GM21825 (cell line): Measurements from ENCODE around the gene NHLH2.

Experiments
- ATAC-seq: cut with Tn5 transposase; IDR thresholded peaks from one replicate; pipeline ENCODE4 v1.9.1; 2021; ENCODE audit warnings: mild to moderate bottlenecking, moderate library complexity; ENCODE audit not compliant: unreplicated experiment

The NHLH2 gene

DNA sequence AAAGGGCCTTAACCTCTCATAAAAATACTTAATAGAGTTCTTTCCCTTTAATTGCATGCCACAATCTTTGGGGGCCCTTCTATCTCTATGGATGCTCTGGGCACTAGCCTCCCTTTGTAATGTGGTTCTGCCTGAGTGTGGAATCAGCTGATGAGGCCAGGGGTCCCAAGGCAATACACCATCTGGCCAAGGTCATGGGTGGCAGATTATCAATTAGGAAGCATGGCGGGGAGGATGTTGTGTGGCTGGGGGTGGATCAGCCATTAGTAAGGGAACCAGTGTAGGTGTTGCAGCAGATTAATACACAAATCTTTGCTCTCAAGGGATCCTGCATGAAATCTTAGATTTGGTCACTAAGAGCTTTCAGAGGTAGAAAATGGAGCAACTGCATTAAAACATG is 35.3 kb downstream of the NHLH2 start:
- ATAC-seq = no peak

DNA sequence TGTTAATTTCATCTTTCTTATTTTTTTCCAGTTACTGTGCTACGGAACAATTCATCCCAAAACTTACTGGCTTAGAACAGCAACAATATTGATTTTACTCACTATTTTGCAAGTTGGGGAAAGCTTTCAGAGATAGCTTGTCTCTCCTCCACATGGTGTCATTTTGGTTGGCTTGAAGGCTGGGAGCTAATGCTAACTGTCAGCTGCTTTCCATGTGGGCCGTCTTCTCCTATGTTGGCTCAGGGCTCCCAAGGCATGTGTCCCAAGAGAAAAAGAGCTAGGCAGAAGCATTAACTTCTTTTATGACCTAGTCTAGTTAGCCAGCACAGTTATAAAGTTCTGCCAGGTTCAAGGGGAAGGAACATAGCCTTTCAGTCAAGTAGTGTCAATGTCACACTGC is 38.5 kb downstream of the NHLH2 start:
- no peak for ATAC-seq

DNA sequence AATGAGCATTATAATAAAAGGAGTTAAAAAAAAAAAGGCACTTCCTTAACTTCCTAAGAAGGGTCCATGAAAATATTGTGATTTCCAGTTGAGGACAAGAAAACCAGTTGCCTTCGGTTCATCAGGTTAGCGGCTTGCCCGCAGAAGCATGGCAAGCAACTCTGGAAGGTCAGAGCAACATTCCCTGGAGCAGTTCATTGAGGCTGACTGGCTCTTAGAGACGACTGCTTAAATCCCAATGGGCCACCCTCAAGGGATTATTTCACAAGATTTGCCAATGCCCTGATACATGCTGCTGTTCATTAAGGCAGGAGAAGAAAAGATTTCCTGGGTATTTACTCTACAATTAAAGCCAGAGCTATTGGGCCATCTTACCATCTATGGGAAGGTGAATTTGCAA is 43.4 kb downstream of the NHLH2 start:
- no peak for ATAC-seq

DNA sequence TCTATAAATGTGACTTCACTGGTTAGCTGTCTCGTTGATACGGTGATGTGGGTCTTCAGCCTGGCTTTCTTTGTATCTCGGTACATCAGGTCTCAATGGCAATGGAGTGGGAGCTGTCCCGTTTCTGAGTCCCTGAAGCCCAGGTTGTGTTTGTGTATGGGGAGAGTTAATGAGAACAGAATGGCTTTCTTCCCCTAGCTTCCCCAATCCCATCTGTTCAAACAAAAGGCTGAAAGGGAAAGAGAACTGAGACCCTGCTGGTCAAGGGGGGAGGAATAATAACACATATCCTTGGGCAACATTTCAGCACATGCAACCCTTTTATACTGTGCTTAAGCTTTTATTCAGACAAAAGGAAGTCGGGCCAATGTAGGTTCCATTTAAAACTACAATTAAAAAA is 44.0 kb downstream of the NHLH2 start:
- ATAC-seq = no peak

DNA sequence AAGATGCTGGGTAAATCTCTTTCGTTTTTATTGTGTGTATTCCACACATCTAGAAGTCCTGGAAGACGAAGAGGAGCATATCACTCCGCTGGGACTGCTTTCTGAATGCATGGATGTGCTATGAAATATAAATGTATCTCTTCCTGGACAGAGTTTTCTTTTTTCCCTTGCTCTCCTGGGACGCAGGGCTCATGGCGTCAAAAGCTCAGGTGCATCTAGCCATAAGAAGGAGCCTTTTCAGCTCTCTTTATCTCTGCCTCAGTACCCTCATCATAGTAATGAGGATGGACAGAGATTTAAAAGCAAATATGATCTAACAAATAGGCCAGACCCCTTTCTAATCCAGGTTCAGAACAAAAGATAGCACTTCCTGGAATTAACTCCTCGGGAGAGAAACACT is 44.9 kb downstream of the NHLH2 start:
- ATAC-seq = no peak

DNA sequence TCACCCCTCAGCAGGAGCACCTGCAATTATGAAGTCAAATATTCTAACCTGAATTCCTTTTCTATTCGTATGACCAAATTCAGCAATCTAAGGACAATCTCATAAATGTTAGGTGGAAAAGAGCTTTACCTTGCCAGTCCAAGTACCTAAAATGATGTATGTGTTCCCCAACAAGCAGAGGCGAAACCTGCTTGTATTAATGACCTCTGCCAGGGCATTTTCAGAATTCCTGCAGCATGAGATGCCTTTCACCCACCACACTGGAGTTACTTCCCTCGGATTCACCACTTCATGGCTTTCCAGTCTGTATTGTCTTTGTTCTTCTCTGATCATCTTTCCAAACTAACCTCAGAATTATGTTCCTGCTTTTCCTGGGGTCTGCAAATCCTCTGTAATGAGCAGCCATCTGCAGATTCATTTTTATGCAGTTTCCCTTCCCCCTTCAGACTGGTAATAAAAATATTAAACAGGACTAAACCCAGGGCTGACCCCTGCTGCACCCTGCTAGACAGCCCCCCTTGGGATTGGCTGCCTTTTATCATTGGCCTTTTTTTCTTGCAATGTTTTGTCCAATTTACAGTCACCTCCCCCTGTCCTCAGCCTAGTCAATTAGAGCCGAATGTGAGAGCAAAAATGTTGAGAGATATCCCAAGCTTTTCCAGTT is 45.8 kb downstream of the NHLH2 start:
- no peak for ATAC-seq

DNA sequence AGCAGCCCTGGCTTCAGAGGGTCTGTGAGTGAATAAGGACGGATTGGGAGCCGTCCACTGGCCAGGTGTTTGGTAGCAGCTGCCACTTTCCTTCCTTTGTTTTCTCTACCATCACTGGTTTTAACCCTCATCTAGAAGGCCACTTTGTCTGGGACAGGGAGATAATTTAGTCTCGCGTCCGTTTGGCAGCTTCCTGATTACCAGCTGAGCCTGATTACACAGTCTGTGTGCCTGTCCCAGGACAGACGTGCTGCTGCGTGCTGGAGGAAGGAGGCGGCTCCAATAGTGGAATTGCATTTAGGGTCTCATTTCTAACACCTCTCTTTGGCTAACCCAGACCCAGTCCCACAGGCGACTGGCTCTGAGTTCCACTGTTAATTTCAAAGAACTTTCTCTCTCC is 47.8 kb downstream of the NHLH2 start:
- ATAC-seq = no peak

DNA sequence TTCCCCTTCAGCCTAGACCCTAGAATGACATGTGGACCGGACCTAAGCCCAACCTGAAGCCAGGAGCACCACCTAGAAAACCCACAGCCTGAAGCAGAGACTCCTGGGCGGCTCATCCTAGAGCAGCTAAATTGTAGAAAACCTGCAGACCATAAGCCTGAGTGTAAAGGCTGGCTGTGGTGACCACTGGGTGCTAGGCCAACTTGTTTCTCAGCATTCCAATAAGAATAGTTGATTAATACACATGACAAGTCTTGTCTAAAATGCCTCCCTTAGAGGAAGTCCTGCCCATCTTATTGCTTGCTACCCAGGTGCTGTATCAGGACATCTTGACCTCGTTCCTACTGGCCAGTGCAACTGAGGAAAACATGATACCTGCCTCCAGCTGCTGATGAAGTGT is 49.1 kb downstream of the NHLH2 start:
- no peak for ATAC-seq

DNA sequence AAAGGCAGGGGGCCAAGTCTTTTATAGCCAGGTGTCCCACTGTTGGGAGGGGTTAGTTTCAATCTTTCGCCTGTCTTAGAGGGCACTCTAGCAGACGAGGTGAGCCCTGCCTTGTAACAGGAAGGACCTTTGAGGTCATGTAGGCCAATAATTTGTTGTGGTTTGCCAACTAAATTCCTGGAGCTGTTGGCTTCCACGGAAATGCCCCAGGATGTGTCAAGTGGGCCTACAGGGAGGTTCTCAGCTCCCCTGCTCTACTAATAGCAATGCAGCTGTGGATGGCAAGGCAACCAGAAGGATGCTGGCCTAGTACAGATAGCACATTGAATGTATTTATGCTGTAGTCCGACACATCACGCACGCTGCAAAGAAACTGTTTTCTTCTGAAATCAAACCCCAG is 50.1 kb downstream of the NHLH2 start:
- ATAC-seq = no peak

DNA sequence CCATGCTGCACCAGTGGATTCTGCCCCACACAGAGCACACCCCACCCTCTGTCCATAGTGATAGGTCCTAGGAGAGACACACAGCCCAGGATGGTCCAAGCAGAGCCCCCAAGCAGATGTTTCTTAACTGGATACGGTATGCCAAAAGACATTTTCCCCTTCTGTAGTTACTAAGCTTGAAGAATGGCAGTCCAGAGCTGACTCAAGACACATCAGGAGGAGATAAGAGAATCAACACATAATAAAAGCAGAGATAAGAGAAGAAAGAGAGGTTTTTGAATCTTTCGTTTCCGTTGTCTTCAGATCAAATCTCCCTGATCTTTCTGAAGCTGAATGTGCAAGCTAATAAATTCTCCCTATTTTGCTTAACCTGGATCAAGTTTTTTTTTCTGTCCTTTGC is 50.6 kb downstream of the NHLH2 start:
- ATAC-seq = no peak
